HepG2 (cell line): ENCODE results near the gene SEC31B. TPM values are rescaled to one million over a fixed set of nuclear protein-coding genes. Genes with fewer than 3 reads are reported as not detected.

Source experiments
- ATAC-seq: fragments of 200-7000 bp; cut with Tn5 transposase; 3 replicates; pipeline ENCODE4 v1.9.1; 2020; ENCODE audit warnings: mild to moderate bottlenecking, moderate library complexity
- BruUV-seq: library from RNA; stranded (reverse); fragments of 400-500 nt; replicated peaks from 2 replicates; lab custom pipeline; 2021; lab: Mats Ljungman, UMichigan
- CTCF ChIA-PET: fragments of 300-600 bp; formaldehyde crosslinking; extraction: SDS; loops from one replicate; lab custom pipeline; 2021; ENCODE audit warnings: low total read pairs, inconsistent platforms, low intra/inter-chr PET ratio; lab: Yijun Ruan, JAX
- POLR2A ChIA-PET: fragments of 350-600 bp; sonication (Branson Sonifier 250); formaldehyde crosslinking; loops from one replicate; lab custom pipeline; 2020; ENCODE audit warnings: antibody characterized with exemption, inconsistent platforms; lab: Yijun Ruan, JAX
- DNase-seq: peaks from one replicate; pipeline ENCODE4 v3.0.0-alpha.2; 2015; ENCODE audit warnings: low spot score
- FAIRE-seq: peaks from 3 replicates; lab custom pipeline; 2011; peaks lifted over from hg19 to GRCh38; lab: Jason Lieb, UNC
- H2AFZ ChIP-seq: one replicate; pipeline ENCODE4 v1.6.1; 2011; ENCODE audit warnings: low read length, inconsistent platforms
- H3K27ac ChIP-seq: fragments of 300-600 bp; 3 replicates; pipeline ENCODE4 v1.8.0; 2011; ENCODE audit warnings: mixed run types, mild to moderate bottlenecking, mixed read lengths, low read length, inconsistent platforms; ENCODE audit not compliant: insufficient read depth; ENCODE audit errors: extremely low read length
- H3K27me3 ChIP-seq, 2 experiments: fragments of 200-600 bp in 1 of 2; 2 replicates in 1 of 2; 3 replicates in 1 of 2; pipeline versions ENCODE4 v1.6.0 to v1.8.0; 2011; ENCODE audit warnings: low read length in 2 of 2, mild to moderate bottlenecking in 2 of 2, moderate library complexity in 2 of 2, inconsistent platforms in 1 of 2; ENCODE audit not compliant: insufficient read depth in 2 of 2, control insufficient read depth in 1 of 2
- H3K36me3 ChIP-seq, 2 experiments: fragments of 200-600 bp in 1 of 2; replicated peaks in 1 of 2; 2 replicates in 1 of 2; 3 replicates in 1 of 2; pipeline versions ENCODE4 v1.5.1 to v1.8.0; 2011; ENCODE audit warnings: low read length in 2 of 2, inconsistent platforms in 1 of 2; ENCODE audit not compliant: insufficient read depth in 2 of 2, control insufficient read depth in 1 of 2
- H3K4me1 ChIP-seq: 2 replicates; pipeline ENCODE4 v1.5.1; 2012; ENCODE audit warnings: low read length, inconsistent platforms; ENCODE audit not compliant: insufficient read depth
- H3K4me2 ChIP-seq: 2 replicates; pipeline ENCODE4 v1.6.0; 2011; ENCODE audit warnings: low read depth, low read length, inconsistent platforms
- H3K4me3 ChIP-seq, 3 experiments: fragments of 200-600 bp in 1 of 3; sonication (generic), shearing (Covaris generic) in 1 of 3; replicated peaks in 1 of 3; 2 replicates each; pipeline ENCODE4 v1.5.1; 2011 to 2016; ENCODE audit warnings: low read length in 3 of 3, inconsistent platforms in 2 of 3, low read depth in 2 of 3, mild to moderate bottlenecking in 2 of 3, control low read depth in 1 of 3, mixed read lengths in 1 of 3; ENCODE audit not compliant: insufficient read depth in 1 of 3
- H3K79me2 ChIP-seq: one replicate; pipeline ENCODE4 v1.6.1; 2011; ENCODE audit warnings: low read length, inconsistent platforms; ENCODE audit not compliant: insufficient read depth
- H3K9ac ChIP-seq: 2 replicates; pipeline ENCODE4 v1.6.0; 2011; ENCODE audit warnings: mild to moderate bottlenecking, low read depth, low read length, inconsistent platforms; ENCODE audit not compliant: insufficient read depth
- H3K9me3 ChIP-seq: 2 replicates; pipeline ENCODE4 v1.5.1; 2012; ENCODE audit warnings: mild to moderate bottlenecking, low read length
- H4K20me1 ChIP-seq: 2 replicates; pipeline ENCODE4 v1.6.0; 2011; ENCODE audit warnings: inconsistent platforms, mild to moderate bottlenecking, low read length, moderate library complexity; ENCODE audit not compliant: insufficient read depth
- ETV5 ChIP-seq: IDR thresholded peaks from 2 replicates; pipeline ENCODE4 v1.6.1; 2018; ENCODE audit warnings: missing biosample characterization, missing genetic modification reagents, inconsistent platforms, borderline replicate concordance
- ETV6 ChIP-seq: sonication (generic); formaldehyde crosslinking; conservative IDR thresholded peaks from 2 replicates; pipeline ENCODE4 v1.4.0; 2020; ENCODE audit warnings: missing genetic modification reagents
- HHEX ChIP-seq: IDR thresholded peaks from 2 replicates; pipeline ENCODE4 v1.6.1; 2016; ENCODE audit warnings: control low read depth
- HNRNPUL1 ChIP-seq: fragments of 200-400 bp; formaldehyde crosslinking; IDR thresholded peaks from 2 replicates; pipeline ENCODE4 v1.6.1; 2017; ENCODE audit warnings: low read depth, mild to moderate bottlenecking, low read length, moderate library complexity
- MEIS2 ChIP-seq: sonication (generic); formaldehyde crosslinking; IDR thresholded peaks from 2 replicates; pipeline ENCODE4 v1.9.0; 2021; ENCODE audit warnings: mild to moderate bottlenecking, missing genetic modification reagents
- REXO4 ChIP-seq: sonication (generic); formaldehyde crosslinking; IDR thresholded peaks from 2 replicates; pipeline ENCODE4 v1.8.0; 2022; ENCODE audit warnings: missing genetic modification reagents, mild to moderate bottlenecking, borderline replicate concordance
- SNAPC5 ChIP-seq: sonication (generic); formaldehyde crosslinking; IDR thresholded peaks from 2 replicates; pipeline ENCODE4 v1.8.1; 2023; ENCODE audit warnings: mild to moderate bottlenecking, missing genetic modification reagents, borderline replicate concordance
- TBL1XR1 ChIP-seq: fragments of 150-350 bp; IDR thresholded peaks from 2 replicates; pipeline ENCODE4 v1.6.1; 2014; ENCODE audit warnings: borderline replicate concordance, low read length; ENCODE audit not compliant: partially characterized antibody
- ZNF138 ChIP-seq: sonication (generic); formaldehyde crosslinking; IDR thresholded peaks from 2 replicates; pipeline ENCODE4 v1.5.0; 2020; ENCODE audit warnings: mild to moderate bottlenecking, low read depth, missing genetic modification reagents
- ZNF580 ChIP-seq: IDR thresholded peaks from 2 replicates; pipeline ENCODE4 v1.6.1; 2016; ENCODE audit warnings: low read depth, borderline replicate concordance
- ZNF850 ChIP-seq: sonication (generic); formaldehyde crosslinking; conservative IDR thresholded peaks from 2 replicates; pipeline ENCODE4 v1.9.0; 2021; ENCODE audit warnings: mild to moderate bottlenecking, missing genetic modification reagents
- WGBS: methylation state at CpG from one replicate; pipeline ENCODE4 v1.1.6; 2017; ENCODE audit warnings: low lambda C conversion rate; 5-methylcytosine and 5-hydroxymethylcytosine counted together
- in situ Hi-C: cut with HindIII; loops from 2 replicates; pipeline ENCODE4 v1.10.0; 2017; ENCODE audit warnings: low pct_unique_long_range_greater_than_20kb; ENCODE audit not compliant: extremely low pct_ligation_motif_present
- intact Hi-C: fragments of 100-400 bp; cut with micrococcal nuclease; formaldehyde crosslinking; loops from one replicate; pipeline ENCODE4 v1.10.0; 2022; ENCODE audit not compliant: unreplicated experiment
- polyA plus RNA-seq, 8 experiments: library from polyadenylated mRNA; depleted of rRNA in 3 of 8; stranded (reverse) in 7 of 8; unstranded in 1 of 8; fragments of >200 nt; fragmentation: Illumina TruSeq in 4 of 8; extraction: Trizol in 4 of 8; gene quantifications; 2 replicates each; pipeline versions ENCODE4 v1.2.1 to v1.2.3, GENCODE V29; 2011 to 2016; ENCODE audit warnings: low read depth in 4 of 8, missing spikeins in 1 of 8, mixed read lengths in 1 of 8; ENCODE audit not compliant: insufficient read depth in 1 of 8
- total RNA-seq, 5 experiments: library from RNA; depleted of rRNA; stranded (reverse); fragments of >200 nt; fragmentation: Illumina TruSeq; extraction: Trizol; gene quantifications; 2 replicates each; pipeline ENCODE4 v1.2.3, GENCODE V29; 2016; ENCODE audit warnings: low read depth in 1 of 5

Gene SEC31B
- total and polyA plus RNA-seq, 2 of the 13 experiments (the other 11 are each of a cell fraction or from before 2014, with no cell fraction given), result 2.0 to 8.3 TPM

DNA sequence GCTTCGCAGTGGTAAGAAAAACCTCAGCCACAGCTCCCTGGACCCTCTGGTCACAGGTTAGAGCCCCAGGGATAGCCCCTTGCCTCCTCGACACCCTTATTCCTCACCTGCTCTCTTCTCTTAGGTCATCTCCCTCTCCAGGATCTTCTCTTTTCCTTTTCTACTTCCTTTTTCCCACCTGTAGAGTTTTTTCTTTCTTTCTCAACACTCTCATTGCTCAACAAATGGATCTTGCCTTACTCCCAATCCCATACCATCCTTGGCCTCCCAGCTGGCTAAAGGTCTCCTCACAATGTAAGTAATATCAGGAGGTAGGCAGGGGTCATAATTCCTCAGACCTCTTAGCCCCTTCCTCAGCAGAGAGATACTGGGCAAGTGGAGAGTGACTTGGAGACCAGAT, 39.7 kb downstream of the SEC31B start:
- intact Hi-C loops, result loop anchor here (5.0 kb wide), 1 partner anchor 37 kb away; the partner anchor contains the start of gene SEC31B
- in situ Hi-C loops, result no loop called here
- FAIRE-seq (no peak), ATAC-seq (no peak), DNase-seq (no peak)
- Histone ChIP-seq H3K79me2 (no peaks in the 10 kb centered on the region), H3K4me1 (peaks cover 10% of the 10 kb centered on the region; the same call in 1 of the 2 replicates), H3K36me3 (no peaks in the 10 kb centered on the region), H3K4me2 (no peak overlapping the region), H2AFZ (no peak overlapping the region), H3K9ac (no peak overlapping the region), H4K20me1 (no peaks in the 10 kb centered on the region), H3K4me3 (no peak overlapping the region), H3K27ac (no peak overlapping the region), H3K27me3 (peaks cover 2 to 14% of the 10 kb centered on the region in 2 experiments; a peak in 3 of 5 replicates), H3K9me3 (no peaks in the 10 kb centered on the region)
- 0% methylated on average over 1 of the region's 2 CpGs for WGBS
- TF ChIP-seq ETV6, result no peak
- no peak for TF ChIP-seq ZNF850 (CRISPR knock-in tag)
- TF ChIP-seq TBL1XR1, result no peak
- no peak for TF ChIP-seq MEIS2 (CRISPR knock-in tag)
- TF ChIP-seq SNAPC5, result no peak
- no peak for TF ChIP-seq ETV5 (CRISPR knock-in tag)
- no peak for TF ChIP-seq HNRNPUL1
- TF ChIP-seq HHEX (CRISPR knock-in tag), result no peak
- TF ChIP-seq ZNF580, result no peak
- no peak for TF ChIP-seq ZNF138 (CRISPR knock-in tag)
- TF ChIP-seq REXO4 (CRISPR knock-in tag), result no peak
- ChIA-PET CTCF (no interaction called here), POLR2A (no interaction called here)
- BruUV-seq, result no TSS peak
